Neural cell (in vitro differentiated cells): ENCODE measurements around the gene YY1AP1.

ENCODE experiments used
- CTCF ChIP-seq: fragments of 450-650 bp; IDR thresholded peaks from 2 replicates; pipeline ENCODE4 v1.5.1; 2014; ENCODE audit warnings: antibody characterized with exemption, mild to moderate bottlenecking, moderate library complexity; ENCODE audit not compliant: poor library complexity, severe bottlenecking
- EP300 ChIP-seq: fragments of 450-650 bp; conservative IDR thresholded peaks from 2 replicates; pipeline ENCODE4 v1.6.1; 2014; ENCODE audit warnings: antibody characterized with exemption, mild to moderate bottlenecking, moderate library complexity; ENCODE audit not compliant: poor library complexity, severe bottlenecking
- MXI1 ChIP-seq: fragments of 450-650 bp; conservative IDR thresholded peaks from 2 replicates; pipeline ENCODE4 v1.6.1; 2014; ENCODE audit warnings: antibody characterized with exemption, mild to moderate bottlenecking; ENCODE audit not compliant: poor library complexity, severe bottlenecking
- POLR2AphosphoS5 ChIP-seq: IDR thresholded peaks from 2 replicates; pipeline ENCODE4 v1.6.1; 2012
- RAD21 ChIP-seq: fragments of 450-650 bp; conservative IDR thresholded peaks from 2 replicates; pipeline ENCODE4 v1.6.1; 2014; ENCODE audit warnings: antibody characterized with exemption, mild to moderate bottlenecking, moderate library complexity
- REST ChIP-seq: IDR thresholded peaks from 2 replicates; pipeline ENCODE4 v1.6.1; 2012; ENCODE audit warnings: borderline replicate concordance
- SMC3 ChIP-seq: fragments of 450-650 bp; conservative IDR thresholded peaks from 2 replicates; pipeline ENCODE4 v1.6.1; 2014; ENCODE audit warnings: antibody characterized with exemption, mild to moderate bottlenecking, moderate library complexity; ENCODE audit not compliant: poor library complexity
- TAF1 ChIP-seq: IDR thresholded peaks from 2 replicates; pipeline ENCODE4 v1.6.1; 2012; ENCODE audit warnings: low read depth

- TF ChIP-seq CTCF = no peak
- no peak for TF ChIP-seq RAD21
- TF ChIP-seq REST = no peak
- no peak for TF ChIP-seq POLR2AphosphoS5
- no peak for TF ChIP-seq SMC3
- no peak for TF ChIP-seq MXI1
- no peak for TF ChIP-seq EP300
- TF ChIP-seq TAF1 = no peak
These were observed 52.0 kb downstream of the YY1AP1 start for GRCh38 chr1:155636397-155637153.
